ENCODE results near the gene NRXN2.

DNA sequence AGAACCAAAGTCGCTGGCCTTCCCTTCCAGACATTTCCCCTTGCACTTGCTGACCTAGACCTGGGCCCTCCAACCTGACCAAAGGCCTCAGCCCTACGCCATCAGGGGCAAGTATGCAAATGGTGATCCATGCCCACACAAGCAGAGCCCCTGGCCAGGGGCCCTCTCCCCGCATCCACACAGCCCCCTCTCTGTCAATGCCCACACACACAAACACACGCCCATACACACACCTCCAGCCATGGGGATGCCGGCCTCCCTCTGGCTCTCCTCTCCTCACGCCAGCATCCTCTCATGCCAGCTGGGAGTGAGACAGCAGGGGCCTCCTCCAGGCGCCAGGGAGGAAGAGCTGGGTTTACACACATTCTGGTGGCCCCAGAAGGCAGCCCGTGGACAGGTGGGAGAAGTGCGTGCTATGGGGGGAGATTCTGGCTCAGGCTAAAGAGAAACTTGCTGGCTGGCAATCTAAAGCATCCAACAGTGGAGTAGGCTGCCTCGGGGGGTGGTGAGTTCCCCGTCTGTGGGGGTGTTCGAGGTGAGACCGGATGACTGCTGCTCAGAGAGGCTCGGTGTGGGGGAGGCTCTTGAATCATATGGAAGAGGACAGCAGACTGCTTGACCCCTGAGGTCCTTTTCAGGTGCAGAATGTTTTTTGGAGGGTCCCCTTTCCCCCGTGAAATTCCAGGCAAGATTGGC is 4.8 kb downstream of the NRXN2 start:
- TF ChIP-seq, protein P1, sequence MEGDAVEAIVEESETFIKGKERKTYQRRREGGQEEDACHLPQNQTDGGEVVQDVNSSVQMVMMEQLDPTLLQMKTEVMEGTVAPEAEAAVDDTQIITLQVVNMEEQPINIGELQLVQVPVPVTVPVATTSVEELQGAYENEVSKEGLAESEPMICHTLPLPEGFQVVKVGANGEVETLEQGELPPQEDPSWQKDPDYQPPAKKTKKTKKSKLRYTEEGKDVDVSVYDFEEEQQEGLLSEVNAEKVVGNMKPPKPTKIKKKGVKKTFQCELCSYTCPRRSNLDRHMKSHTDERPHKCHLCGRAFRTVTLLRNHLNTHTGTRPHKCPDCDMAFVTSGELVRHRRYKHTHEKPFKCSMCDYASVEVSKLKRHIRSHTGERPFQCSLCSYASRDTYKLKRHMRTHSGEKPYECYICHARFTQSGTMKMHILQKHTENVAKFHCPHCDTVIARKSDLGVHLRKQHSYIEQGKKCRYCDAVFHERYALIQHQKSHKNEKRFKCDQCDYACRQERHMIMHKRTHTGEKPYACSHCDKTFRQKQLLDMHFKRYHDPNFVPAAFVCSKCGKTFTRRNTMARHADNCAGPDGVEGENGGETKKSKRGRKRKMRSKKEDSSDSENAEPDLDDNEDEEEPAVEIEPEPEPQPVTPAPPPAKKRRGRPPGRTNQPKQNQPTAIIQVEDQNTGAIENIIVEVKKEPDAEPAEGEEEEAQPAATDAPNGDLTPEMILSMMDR (conservative IDR thresholded peaks at IDR 0.05), result no peak
- no peak for TF ChIP-seq ZFX (IDR thresholded peaks at IDR 0.05)

All from C4-2B (cell line).